ENCODE results near the gene MFRP.

MFRP gene

DNA sequence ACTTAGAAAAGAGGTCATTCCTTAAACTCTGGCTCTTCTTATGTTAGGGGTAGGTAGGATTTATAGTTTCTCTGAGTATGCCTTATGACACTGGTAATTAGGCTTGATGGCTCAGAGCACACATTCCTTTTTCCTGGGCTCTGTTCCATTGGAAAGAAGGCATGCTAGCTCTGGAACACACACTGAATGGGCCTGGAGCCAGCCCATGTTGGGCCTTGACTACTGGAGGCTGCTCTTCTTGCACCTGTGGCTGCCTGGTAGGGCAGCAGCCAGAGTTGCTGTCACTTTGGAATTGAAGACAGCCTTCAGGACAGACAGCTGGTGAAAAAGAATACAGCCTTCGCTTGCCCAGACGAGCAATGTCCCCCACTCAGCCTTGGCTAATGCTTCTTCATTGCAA, 47.8 kb downstream of the MFRP start:
- no peak for DNase-seq

DNA sequence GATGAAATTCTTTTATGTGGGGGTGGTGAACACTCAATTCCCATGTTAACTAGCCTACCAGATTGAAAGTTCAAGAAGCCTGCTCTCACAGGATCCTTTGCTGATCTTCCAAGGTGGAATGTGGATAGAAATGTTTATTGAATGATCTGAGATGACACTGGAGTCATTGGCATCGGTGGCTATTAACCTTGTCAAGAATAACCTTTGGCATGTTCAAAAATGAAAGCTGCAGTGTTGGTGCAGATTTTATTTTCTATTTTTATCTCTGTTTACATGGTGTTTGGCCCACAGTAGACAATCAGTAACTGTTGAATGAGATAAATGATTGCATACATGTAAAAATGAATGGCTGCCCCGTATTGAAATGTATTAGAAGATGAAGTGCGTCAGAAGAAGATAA, 48.6 kb downstream of the MFRP start:
- no peak for DNase-seq

DNA sequence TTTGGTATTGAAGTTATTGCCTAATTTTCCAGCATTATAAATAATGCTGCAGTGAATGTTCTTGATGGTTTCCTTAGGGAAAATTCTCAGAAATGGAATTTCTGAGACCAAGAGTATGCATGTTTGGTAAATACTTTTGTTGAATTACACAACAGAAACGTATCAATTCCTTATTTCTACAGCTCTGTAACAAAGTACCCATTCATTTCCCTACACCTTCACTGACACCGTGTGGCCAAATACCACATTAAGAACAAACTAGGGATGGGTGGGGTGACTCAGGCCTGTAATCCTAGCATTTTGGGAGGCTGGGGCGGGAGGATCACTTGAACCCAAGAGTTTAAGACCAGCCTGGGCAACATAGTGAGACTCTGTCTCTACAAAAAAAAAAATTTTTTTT, 51.3 kb downstream of the MFRP start:
- no peak for DNase-seq

DNA sequence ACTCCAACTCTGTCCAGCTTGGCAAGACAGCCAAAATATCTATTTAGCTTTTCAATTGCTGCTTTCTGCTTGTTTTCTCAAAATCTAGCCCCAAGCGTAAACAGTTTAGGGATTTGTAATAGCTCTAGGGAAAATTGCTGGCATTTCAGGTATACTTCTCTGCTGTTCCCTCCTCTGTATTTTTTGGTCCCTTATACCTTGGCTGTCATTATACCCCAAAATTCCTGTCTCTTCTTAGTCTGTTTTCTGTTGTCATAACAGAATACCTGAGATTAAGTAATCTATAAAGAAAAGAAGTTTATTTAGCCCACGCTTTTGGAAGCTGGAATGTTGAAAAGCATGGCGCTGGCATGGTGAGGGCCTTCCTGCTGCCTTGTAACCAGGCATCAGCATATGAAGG, 53.0 kb downstream of the MFRP start:
- DNase-seq, result no peak

DNA sequence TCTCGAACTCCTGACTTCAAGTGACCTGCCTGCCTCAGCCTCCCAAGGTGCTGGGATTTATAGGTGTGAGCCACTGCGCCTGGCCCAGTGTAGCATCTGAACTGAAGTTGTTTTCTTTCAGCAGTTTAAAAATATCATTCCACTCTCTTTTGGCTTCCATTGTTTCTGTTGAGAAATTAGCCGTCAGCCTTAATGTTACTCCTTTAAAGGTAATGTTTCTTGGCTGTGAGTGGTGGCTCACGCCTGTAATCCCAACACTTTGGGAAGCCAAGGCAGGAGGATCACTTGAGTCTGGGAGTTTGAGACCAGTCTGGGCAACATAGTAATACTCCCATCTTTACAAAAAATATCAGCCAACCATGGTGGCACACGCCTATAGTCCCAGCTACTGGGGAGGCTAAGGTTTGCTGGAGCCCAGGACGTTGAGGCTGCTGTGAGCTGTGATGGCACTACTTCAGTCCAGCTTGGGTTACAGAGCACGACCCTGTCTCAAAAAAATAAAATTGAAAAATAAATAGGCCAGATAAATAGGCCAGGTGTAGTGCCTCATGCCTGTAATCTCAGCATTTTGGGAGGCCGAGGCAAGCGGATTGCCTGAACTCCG, 55.5 kb downstream of the MFRP start:
- DNase-seq, result no peak
